Measurements from ENCODE around the gene PRKACA.

- TF ChIP-seq CTCF (IDR thresholded peaks at IDR 0.05) = no peak
- TF ChIP-seq POLR2AphosphoS5 (IDR thresholded peaks at IDR 0.05) = no peak
- TF ChIP-seq POLR2A (IDR thresholded peaks at IDR 0.05) = no peak
Observed at GRCh38 chr19:14119644-14120496, 2.3 kb upstream of the PRKACA start.

All from prostate gland (tissue), 2 donors.